Measurements from ENCODE around the gene CST9. TPM values are rescaled to one million over a fixed set of nuclear protein-coding genes. Genes with fewer than 3 reads are reported as not detected.
A peak's percentile ranks its signal among the peaks of the same experiment; 100 is the strongest.
"Not testable (repeated sequence)": the region's sequence is repeated elsewhere in the genome, so short reads cannot be mapped to it uniquely, and the experiment has no call there.

The CST9 gene
- total RNA-seq, 2 donors from 2014 or later = not detected

DNA sequence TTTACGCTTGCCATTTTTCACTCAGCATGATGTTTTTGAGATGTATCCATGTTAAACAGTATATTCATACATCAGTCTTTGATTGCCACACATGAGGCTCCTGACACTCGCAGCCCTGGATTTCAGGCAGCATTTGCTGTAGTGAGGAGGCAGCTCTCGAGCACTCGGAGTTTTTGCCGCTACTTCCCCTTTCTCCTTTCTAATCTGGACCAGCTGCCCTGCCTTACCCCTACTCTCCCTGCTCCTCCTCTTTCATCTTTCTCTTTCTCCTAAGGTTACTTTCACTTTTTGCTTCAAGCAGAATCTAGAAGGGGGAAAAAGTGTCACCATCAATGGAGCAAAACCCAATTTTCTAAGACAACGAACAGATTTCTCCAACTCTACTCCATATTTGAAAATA lies 37.9 kb upstream of the CST9 start:
- Mint-ChIP-seq H3K27ac (no peak overlapping the region), H3K4me3 (no peak overlapping the region), H3K27me3 (peaks cover 40% of the 10 kb centered on the region), H3K36me3 (ENCODE audit: low read depth) (no peaks in the 10 kb centered on the region), H3K4me1 (peaks cover 3% of the 10 kb centered on the region)
- H3K9me3 ChIP-seq (ENCODE audit: control insufficient read depth, low read length, poor library complexity, severe bottlenecking) = no peaks in the 10 kb centered on the region
- ATAC-seq (no peak), DNase-seq (no peak)

DNA sequence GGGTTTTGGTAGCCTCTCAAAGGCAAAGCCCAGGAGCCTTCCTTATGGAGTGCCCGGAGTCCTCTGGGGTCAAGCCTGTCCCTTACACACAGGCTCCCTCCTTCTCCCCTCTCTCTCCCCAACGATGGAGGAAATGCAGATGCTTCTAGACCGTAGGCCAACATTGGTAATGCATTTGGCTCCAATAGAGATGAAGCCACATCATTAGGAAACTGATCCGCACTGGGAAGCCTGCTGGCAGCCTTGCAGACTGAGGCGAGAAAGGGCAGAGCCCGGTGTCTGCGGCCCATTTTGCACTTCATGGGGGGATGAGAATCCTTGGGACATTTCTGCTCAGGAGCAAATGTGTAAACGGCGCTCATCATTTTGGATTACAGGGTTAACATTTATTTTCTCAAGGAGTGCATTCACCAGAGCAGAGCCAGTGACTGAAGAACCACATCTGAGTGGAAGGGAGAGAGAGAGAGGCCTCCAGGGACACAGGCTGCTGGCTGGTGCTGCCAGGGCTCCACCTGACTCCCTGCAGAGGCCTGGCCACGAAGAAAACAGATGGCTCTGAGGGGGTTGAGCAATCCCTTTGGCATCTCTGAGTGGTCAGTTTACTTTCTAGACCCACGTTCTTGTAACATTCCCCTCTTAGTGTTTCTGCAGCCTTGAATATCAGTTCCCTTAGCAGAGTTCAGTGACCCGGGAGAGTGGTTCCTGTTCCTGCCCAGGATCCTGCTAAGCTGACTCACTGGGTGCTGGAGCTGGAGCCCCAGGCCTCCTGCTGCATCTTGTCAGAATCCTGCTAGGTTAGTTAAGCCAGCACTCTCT lies 36.4 kb upstream of the CST9 start:
- Mint-ChIP-seq H3K36me3 (ENCODE audit: low read depth) (no peaks in the 10 kb centered on the region), H3K4me3 (no peak overlapping the region), H3K27me3 (peaks cover 41% of the 10 kb centered on the region), H3K4me1 (peaks cover 3% of the 10 kb centered on the region), H3K27ac (no peak overlapping the region)
- no peak for DNase-seq
- no peaks in the 10 kb centered on the region for H3K9me3 ChIP-seq (ENCODE audit: control insufficient read depth, low read length, poor library complexity, severe bottlenecking)
- ATAC-seq = no peak

GRCh38 chr20:23640671-23641667 lies 35.3 kb upstream of the CST9 start:
- Mint-ChIP-seq H3K27me3 (peaks cover 51% of the 10 kb centered on the region), H3K27ac (no peak overlapping the region), H3K36me3 (ENCODE audit: low read depth) (peaks cover 3% of the 10 kb centered on the region), H3K4me1 (peaks cover 5% of the 10 kb centered on the region), H3K4me3 (no peak overlapping the region)
- ATAC-seq = no peak
- no peak for DNase-seq
- no peaks in the 10 kb centered on the region for H3K9me3 ChIP-seq (ENCODE audit: control insufficient read depth, low read length, poor library complexity, severe bottlenecking)

DNA sequence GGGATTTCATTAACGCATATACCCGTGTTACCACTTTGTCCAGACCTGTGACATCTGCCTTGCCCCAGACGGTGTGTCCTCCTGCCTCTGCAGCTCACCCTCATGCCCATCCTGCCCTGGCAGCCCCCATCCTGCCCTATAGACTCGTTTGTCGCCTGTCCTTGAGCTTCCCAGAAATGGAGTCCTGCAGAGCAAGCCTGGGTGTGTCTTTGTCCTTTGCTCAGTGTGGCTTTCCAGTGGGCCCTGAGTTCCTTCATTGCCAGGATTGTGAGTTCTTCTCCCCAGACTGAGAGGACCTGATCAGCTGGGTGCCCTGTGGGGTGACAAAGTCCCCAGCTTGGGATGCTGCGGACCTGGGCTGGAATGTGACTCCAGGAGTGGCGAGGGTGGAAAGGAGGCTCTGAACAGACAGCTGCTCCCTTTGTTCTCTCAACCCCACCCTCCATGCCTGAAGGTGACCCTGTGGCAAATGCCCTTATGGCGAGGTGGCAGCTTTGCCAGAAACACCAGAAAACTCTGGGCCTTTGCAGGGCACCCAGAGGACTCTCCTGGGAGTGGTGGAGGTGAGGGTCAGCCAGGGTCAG lies 34.4 kb upstream of the CST9 start:
- peaks cover 5% of the 10 kb centered on the region for H3K4me1 Mint-ChIP-seq
- no peak overlapping the region for H3K4me3 Mint-ChIP-seq
- peaks cover 51% of the 10 kb centered on the region for H3K27me3 Mint-ChIP-seq
- H3K9me3 ChIP-seq (ENCODE audit: control insufficient read depth, low read length, poor library complexity, severe bottlenecking) = no peaks in the 10 kb centered on the region
- peaks cover 3% of the 10 kb centered on the region for H3K36me3 Mint-ChIP-seq (ENCODE audit: low read depth)
- ATAC-seq = no peak
- no peak overlapping the region for H3K27ac Mint-ChIP-seq
- no peak for DNase-seq

DNA sequence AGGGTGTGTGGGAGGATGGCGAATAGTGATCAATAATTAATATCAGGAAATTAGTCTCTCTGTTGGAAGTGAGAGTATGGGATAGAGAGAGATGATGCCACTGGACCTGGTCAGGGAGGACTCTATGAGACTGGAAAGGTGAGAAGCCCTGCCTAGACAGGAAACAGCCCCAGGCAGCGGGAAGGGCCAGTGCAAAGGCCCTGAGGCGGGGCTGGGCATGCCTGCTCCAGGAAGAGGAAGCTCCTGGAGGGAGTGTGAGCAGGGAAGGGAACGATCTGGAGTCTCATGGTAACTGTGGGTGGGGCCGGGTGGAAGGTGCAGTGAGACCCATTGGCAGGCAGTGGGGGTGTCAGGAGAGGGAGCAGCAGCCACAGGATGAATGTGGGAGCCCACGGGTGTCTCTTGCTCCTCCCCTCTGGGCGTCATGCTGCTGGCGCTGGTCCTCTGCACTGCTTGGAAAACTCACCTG lies 33.8 kb upstream of the CST9 start:
- H3K27ac Mint-ChIP-seq = no peak overlapping the region
- H3K4me1 Mint-ChIP-seq = peaks cover 9% of the 10 kb centered on the region
- H3K27me3 Mint-ChIP-seq = peaks cover 56% of the 10 kb centered on the region
- ATAC-seq (no peak), DNase-seq (no peak)
- no peaks in the 10 kb centered on the region for H3K9me3 ChIP-seq (ENCODE audit: control insufficient read depth, low read length, poor library complexity, severe bottlenecking)
- H3K4me3 Mint-ChIP-seq = no peak overlapping the region
- peaks cover 5% of the 10 kb centered on the region for H3K36me3 Mint-ChIP-seq (ENCODE audit: low read depth)

DNA sequence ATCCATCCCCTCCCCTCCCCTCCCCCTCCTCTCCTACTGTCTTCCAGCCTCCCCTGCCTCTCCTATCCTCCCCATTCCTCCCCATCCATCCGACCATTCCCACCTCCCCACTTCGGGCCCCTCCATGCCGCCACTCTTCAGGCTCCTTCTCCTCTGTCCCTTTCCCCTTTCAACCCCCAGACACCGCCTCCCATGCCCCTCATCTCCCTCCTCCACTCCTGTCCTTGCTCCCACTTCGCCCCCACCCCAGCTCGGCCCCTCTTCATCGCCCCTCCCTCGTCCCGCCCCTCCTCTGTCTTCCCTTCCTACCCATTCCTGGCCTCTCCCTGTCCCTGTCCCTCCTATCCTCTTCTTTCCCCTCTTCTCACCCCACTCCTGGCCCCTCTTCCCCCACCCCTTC lies 32.6 kb upstream of the CST9 start:
- Mint-ChIP-seq H3K36me3 (ENCODE audit: low read depth) (peaks cover 5% of the 10 kb centered on the region), H3K27me3 (peaks cover 60% of the 10 kb centered on the region), H3K4me3 (no peak overlapping the region), H3K27ac (no peak overlapping the region), H3K4me1 (peaks cover 6% of the 10 kb centered on the region)
- H3K9me3 ChIP-seq (ENCODE audit: control insufficient read depth, low read length, poor library complexity, severe bottlenecking) = no peaks in the 10 kb centered on the region
- DNase-seq (no peak), ATAC-seq (no peak)

- no peak for DNase-seq
- Mint-ChIP-seq H3K4me1 (peaks cover 6% of the 10 kb centered on the region), H3K36me3 (ENCODE audit: low read depth) (peaks cover 5% of the 10 kb centered on the region), H3K27me3 (peaks cover 60% of the 10 kb centered on the region), H3K27ac (no peak within 1 kb of the TSS), H3K4me3 (peak within 1 kb of the TSS; percentile 49)
- ATAC-seq = no peak
- H3K9me3 ChIP-seq (ENCODE audit: control insufficient read depth, low read length, poor library complexity, severe bottlenecking) = no peaks in the 10 kb centered on the region
Observed at GRCh38 chr20:23637282-23638221, 31.8 kb upstream of the CST9 start, which contains the start of gene CST3. TSS of gene CST3 (minus strand) at chr20:23637955. CDS start at chr20:23637862, 93 bp downstream.

GRCh38 chr20:23636908-23637281 lies 31.2 kb upstream of the CST9 start:
- Mint-ChIP-seq H3K27me3 (peaks cover 57% of the 10 kb centered on the region), H3K36me3 (ENCODE audit: low read depth) (peaks cover 5% of the 10 kb centered on the region), H3K4me1 (peaks cover 6% of the 10 kb centered on the region), H3K4me3 (peak overlapping the region; percentile 49), H3K27ac (no peak overlapping the region)
- ATAC-seq (no peak), DNase-seq (no peak)
- no peaks in the 10 kb centered on the region for H3K9me3 ChIP-seq (ENCODE audit: control insufficient read depth, low read length, poor library complexity, severe bottlenecking)

DNA sequence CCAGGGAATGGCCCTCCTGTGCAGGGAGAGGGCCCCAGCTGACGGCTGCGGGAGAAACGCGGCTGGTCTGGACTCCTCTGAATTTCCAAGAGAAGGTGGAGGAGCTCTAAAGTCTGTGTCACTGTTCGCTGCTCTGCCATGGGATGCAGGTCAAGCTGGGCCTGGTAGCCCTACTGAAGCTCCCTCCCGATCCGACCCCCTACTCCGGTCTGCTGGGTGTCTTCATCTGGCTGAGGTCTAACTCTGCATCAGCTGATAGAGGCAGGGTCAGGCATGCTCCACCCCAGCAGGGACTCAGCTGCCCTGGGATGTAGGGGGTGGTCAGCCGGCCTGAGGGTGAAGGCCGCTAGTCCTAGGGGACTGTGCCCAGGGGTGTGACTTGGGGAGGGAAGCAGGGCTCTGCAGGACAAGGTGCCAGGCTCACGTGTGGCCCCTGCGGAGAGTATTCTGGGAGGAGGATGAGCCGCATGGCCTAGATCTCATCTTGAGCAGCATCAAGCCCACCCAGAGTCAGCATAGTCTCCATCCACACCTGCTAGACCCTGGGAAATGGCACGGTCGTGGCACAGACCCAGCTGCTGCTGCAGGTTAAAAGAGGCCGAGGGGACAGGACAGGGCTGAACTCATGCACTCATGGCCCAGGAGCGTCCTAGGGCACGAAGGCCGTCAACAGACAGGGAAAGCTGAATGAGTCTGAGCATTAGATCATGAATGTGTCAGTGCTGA lies 30.6 kb upstream of the CST9 start:
- Mint-ChIP-seq H3K27ac (no peak overlapping the region), H3K36me3 (ENCODE audit: low read depth) (peaks cover 5% of the 10 kb centered on the region), H3K27me3 (peaks cover 57% of the 10 kb centered on the region), H3K4me1 (peaks cover 6% of the 10 kb centered on the region), H3K4me3 (peak overlapping the region; percentile 49)
- H3K9me3 ChIP-seq (ENCODE audit: control insufficient read depth, low read length, poor library complexity, severe bottlenecking) = no peaks in the 10 kb centered on the region
- ATAC-seq (no peak), DNase-seq (no peak)

DNA sequence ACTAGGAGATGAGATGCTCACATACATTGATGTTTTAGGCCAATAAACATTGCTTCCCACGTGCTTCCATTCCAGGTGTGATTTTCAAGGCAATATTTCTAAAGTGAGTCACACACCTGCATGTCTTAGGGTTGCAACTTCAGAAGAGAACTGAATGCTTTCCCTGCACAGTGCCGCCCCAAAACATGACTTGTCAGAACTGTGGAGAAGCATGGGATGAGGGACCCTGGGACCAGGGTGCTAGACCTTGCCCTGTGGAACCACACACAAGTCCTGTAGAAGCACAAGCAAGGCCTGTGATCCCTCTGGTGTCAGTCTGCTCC lies 30.0 kb upstream of the CST9 start:
- H3K4me1 Mint-ChIP-seq; ATAC-seq; DNase-seq; H3K27ac Mint-ChIP-seq; H3K9me3 ChIP-seq (ENCODE audit: control insufficient read depth, low read length, poor library complexity, severe bottlenecking); H3K4me3 Mint-ChIP-seq; H3K36me3 Mint-ChIP-seq (ENCODE audit: low read depth): not testable (repeated sequence)
- H3K27me3 Mint-ChIP-seq = peaks cover 57% of the 10 kb centered on the region

- no peaks in the 10 kb centered on the region for H3K9me3 ChIP-seq (ENCODE audit: control insufficient read depth, low read length, poor library complexity, severe bottlenecking)
- peaks cover 5% of the 10 kb centered on the region for H3K36me3 Mint-ChIP-seq (ENCODE audit: low read depth)
- no peak overlapping the region for H3K27ac Mint-ChIP-seq
- DNase-seq (no peak), ATAC-seq (no peak)
- H3K4me1 Mint-ChIP-seq = peaks cover 6% of the 10 kb centered on the region
- peaks cover 51% of the 10 kb centered on the region for H3K27me3 Mint-ChIP-seq
- H3K4me3 Mint-ChIP-seq = no peak overlapping the region
Observed at GRCh38 chr20:23634985-23635767, 29.5 kb upstream of the CST9 start.
